K562 treated with DMSO at 1 percent for 12 hours (cell line): Measurements from ENCODE around the gene TRIM38. TPM values are rescaled to one million over a fixed set of nuclear protein-coding genes. Genes with fewer than 3 reads are reported as not detected.

Source experiments
- total RNA-seq: library from RNA; unstranded; fragments of 300-600 nt; gene quantifications from 2 replicates; pipeline ENCODE4 v1.2.3, GENCODE V29; 2022; ENCODE audit not compliant: insufficient read depth

TRIM38 gene, protein sequence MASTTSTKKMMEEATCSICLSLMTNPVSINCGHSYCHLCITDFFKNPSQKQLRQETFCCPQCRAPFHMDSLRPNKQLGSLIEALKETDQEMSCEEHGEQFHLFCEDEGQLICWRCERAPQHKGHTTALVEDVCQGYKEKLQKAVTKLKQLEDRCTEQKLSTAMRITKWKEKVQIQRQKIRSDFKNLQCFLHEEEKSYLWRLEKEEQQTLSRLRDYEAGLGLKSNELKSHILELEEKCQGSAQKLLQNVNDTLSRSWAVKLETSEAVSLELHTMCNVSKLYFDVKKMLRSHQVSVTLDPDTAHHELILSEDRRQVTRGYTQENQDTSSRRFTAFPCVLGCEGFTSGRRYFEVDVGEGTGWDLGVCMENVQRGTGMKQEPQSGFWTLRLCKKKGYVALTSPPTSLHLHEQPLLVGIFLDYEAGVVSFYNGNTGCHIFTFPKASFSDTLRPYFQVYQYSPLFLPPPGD
- total RNA-seq, result 4.5 and 10.0 TPM in 2 replicates

DNA sequence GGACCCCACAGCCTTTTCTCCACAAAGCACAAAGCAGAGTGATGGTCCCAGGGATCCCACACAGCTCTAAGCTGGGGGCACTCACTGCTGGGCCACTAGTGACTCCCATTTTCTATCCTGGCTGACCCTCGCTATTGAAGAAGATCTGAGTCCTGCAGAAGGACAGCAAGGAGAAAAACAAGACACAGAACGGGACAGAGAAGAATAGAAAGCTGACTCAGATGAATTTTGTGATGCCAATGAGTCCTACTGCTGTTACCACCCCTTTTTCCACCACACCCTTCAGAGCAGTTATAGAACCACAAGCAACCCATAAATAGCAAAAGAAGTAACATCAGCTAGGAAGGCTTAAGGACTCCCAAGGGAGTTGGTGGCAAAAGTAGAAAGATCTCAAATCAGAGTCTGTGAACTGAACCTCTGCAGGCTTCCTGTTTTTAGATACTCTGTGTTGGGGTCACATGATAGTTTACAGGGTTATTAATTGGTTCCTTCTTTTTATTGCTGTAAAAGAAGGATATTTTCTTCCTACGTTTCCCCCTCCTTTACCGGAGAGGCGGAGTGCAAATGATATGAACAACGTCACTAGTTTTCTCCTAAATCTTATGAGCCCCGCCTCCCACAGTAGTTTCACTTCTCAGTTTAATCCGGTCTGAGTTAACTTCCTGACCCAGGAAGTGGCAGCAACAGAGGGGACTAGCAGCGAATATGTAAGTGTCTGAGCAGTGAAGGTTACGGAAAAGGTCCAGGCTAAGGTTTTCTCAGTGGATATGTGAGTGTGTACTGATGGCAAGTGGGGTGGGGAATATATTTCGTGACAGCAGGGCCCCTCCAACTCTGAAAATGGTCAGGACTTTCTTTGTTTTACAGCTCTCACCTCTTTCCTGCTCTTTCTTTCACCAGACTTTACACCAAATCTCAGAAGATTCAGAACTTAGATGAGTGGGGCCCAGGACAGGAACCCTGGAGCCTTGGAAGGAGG is at the start of gene TRIM38:
TSS of gene TRIM38 (plus strand) at position 654 of the 979 bp plus-strand sequence. CDS start 3,721 bp downstream, outside the sequence.

GRCh38 chr6:25930532-25931410 is 31.8 kb upstream of the TRIM38 start, which contains the start of gene SLC17A2:
Gene SLC17A2 (minus strand): TSS chr6:25930691. CDS start chr6:25925796, 4,895 bp downstream.

Other genes starting within 250 kb of the TRIM38 start
- gene SLC17A4, start 208.1 kb upstream of the TRIM38 start, total RNA-seq, result not detected in 2 replicates
- not detected in 2 replicates for gene SLC17A1, start 130.8 kb upstream of the TRIM38 start, total RNA-seq
- not detected in 2 replicates for gene SLC17A3, start 88.6 kb upstream of the TRIM38 start, total RNA-seq
- gene SLC17A2, start 32.1 kb upstream of the TRIM38 start, total RNA-seq, result not detected in 2 replicates
- gene HFE, start 124.6 kb downstream of the TRIM38 start, total RNA-seq, result 0.89 and 1.5 TPM in 2 replicates